WTC11 (cell line): ENCODE measurements around the gene SLC7A5.

Source experiments
- ATF2 ChIP-seq: sonication (generic); formaldehyde crosslinking; IDR thresholded peaks from 2 replicates; pipeline ENCODE4 v1.8.1; 2022; ENCODE audit warnings: low read depth, missing genetic modification reagents, borderline replicate concordance
- E2F1 ChIP-seq: sonication (generic); formaldehyde crosslinking; IDR thresholded peaks from 2 replicates; pipeline ENCODE4 v1.8.0; 2022; ENCODE audit warnings: mild to moderate bottlenecking, missing genetic modification reagents
- FOXP1 ChIP-seq: sonication (generic); formaldehyde crosslinking; IDR thresholded peaks from 2 replicates; pipeline ENCODE4 v1.8.0; 2022; ENCODE audit warnings: missing genetic modification reagents, mild to moderate bottlenecking, moderate library complexity, borderline replicate concordance
- MLX ChIP-seq: sonication (generic); formaldehyde crosslinking; IDR thresholded peaks from 2 replicates; pipeline ENCODE4 v1.8.1; 2023; ENCODE audit warnings: mild to moderate bottlenecking, missing genetic modification reagents, moderate library complexity
- NR2C2 ChIP-seq: sonication (generic); formaldehyde crosslinking; IDR thresholded peaks from 2 replicates; pipeline ENCODE4 v1.8.0; 2022; ENCODE audit warnings: mild to moderate bottlenecking, missing genetic modification reagents
- ZNF121 ChIP-seq: sonication (generic); formaldehyde crosslinking; IDR thresholded peaks from 2 replicates; pipeline ENCODE4 v1.8.0; 2023; ENCODE audit warnings: missing genetic modification reagents
- TF ChIP-seq, protein P1 (sequence below): fragments of 200-600 bp; IDR thresholded peaks from 2 replicates; pipeline ENCODE4 v1.8.0; 2022; ENCODE audit warnings: antibody characterized with exemption
- TF ChIP-seq, protein P2 (sequence below): sonication (generic); formaldehyde crosslinking; IDR thresholded peaks from 2 replicates; pipeline ENCODE4 v1.8.0; 2023; ENCODE audit warnings: mild to moderate bottlenecking, missing genetic modification reagents
- TF ChIP-seq, protein P3 (sequence below): sonication (generic); formaldehyde crosslinking; IDR thresholded peaks from 2 replicates; pipeline ENCODE4 v1.8.0; 2023; ENCODE audit warnings: missing genetic modification reagents

GRCh38 chr16:87794485-87795078 lies 74.7 kb downstream of the SLC7A5 start:
- TF ChIP-seq, protein P1, sequence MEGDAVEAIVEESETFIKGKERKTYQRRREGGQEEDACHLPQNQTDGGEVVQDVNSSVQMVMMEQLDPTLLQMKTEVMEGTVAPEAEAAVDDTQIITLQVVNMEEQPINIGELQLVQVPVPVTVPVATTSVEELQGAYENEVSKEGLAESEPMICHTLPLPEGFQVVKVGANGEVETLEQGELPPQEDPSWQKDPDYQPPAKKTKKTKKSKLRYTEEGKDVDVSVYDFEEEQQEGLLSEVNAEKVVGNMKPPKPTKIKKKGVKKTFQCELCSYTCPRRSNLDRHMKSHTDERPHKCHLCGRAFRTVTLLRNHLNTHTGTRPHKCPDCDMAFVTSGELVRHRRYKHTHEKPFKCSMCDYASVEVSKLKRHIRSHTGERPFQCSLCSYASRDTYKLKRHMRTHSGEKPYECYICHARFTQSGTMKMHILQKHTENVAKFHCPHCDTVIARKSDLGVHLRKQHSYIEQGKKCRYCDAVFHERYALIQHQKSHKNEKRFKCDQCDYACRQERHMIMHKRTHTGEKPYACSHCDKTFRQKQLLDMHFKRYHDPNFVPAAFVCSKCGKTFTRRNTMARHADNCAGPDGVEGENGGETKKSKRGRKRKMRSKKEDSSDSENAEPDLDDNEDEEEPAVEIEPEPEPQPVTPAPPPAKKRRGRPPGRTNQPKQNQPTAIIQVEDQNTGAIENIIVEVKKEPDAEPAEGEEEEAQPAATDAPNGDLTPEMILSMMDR = no peak
- no peak for TF ChIP-seq NR2C2 (CRISPR knock-in tag)
- no peak for TF ChIP-seq ATF2 (CRISPR knock-in tag)
- no peak for TF ChIP-seq MLX (CRISPR knock-in tag)
- no peak for TF ChIP-seq E2F1 (CRISPR knock-in tag)
- TF ChIP-seq, protein P2, sequence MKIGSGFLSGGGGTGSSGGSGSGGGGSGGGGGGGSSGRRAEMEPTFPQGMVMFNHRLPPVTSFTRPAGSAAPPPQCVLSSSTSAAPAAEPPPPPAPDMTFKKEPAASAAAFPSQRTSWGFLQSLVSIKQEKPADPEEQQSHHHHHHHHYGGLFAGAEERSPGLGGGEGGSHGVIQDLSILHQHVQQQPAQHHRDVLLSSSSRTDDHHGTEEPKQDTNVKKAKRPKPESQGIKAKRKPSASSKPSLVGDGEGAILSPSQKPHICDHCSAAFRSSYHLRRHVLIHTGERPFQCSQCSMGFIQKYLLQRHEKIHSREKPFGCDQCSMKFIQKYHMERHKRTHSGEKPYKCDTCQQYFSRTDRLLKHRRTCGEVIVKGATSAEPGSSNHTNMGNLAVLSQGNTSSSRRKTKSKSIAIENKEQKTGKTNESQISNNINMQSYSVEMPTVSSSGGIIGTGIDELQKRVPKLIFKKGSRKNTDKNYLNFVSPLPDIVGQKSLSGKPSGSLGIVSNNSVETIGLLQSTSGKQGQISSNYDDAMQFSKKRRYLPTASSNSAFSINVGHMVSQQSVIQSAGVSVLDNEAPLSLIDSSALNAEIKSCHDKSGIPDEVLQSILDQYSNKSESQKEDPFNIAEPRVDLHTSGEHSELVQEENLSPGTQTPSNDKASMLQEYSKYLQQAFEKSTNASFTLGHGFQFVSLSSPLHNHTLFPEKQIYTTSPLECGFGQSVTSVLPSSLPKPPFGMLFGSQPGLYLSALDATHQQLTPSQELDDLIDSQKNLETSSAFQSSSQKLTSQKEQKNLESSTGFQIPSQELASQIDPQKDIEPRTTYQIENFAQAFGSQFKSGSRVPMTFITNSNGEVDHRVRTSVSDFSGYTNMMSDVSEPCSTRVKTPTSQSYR (CRISPR knock-in tag) = no peak
- no peak for TF ChIP-seq FOXP1 (CRISPR knock-in tag)
- TF ChIP-seq, protein P3, sequence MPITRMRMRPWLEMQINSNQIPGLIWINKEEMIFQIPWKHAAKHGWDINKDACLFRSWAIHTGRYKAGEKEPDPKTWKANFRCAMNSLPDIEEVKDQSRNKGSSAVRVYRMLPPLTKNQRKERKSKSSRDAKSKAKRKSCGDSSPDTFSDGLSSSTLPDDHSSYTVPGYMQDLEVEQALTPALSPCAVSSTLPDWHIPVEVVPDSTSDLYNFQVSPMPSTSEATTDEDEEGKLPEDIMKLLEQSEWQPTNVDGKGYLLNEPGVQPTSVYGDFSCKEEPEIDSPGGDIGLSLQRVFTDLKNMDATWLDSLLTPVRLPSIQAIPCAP (CRISPR knock-in tag) = no peak
- no peak for TF ChIP-seq ZNF121 (CRISPR knock-in tag)
